OCI-LY7 (cell line): ENCODE data around the gene CRACDL. TPM values are rescaled to one million over a fixed set of nuclear protein-coding genes. Genes with fewer than 3 reads are reported as not detected.

ENCODE experiments used
- BruUV-seq: library from RNA; stranded (reverse); fragments of 400-500 nt; replicated peaks from 2 replicates; lab custom pipeline; 2021; lab: Mats Ljungman, UMichigan
- CTCF ChIA-PET: fragments of 300-600 bp; sonication (Branson Sonifier 250); formaldehyde crosslinking; loops from one replicate; lab custom pipeline; 2022; ENCODE audit warnings: antibody characterized with exemption; ENCODE audit not compliant: unreplicated experiment; lab: Charles Lee
- POLR2A ChIA-PET: fragments of 300-600 bp; sonication (Branson Sonifier 250); formaldehyde crosslinking; loops from one replicate; lab custom pipeline; 2022; ENCODE audit warnings: antibody characterized with exemption; lab: Charles Lee
- DNase-seq: peaks from one replicate; pipeline ENCODE4 v3.0.0-alpha.2; 2015; ENCODE audit warnings: low spot score
- H2AFZ ChIP-seq: fragments of 200-600 bp; sonication (generic), shearing (Covaris generic); 2 replicates; pipeline ENCODE4 v1.6.1; 2014; ENCODE audit warnings: mild to moderate bottlenecking, antibody characterized with exemption, low read length, moderate library complexity
- H3K27ac ChIP-seq: fragments of 200-600 bp; sonication (generic); 2 replicates; pipeline ENCODE4 v1.5.1; 2014; ENCODE audit warnings: mixed run types, low read depth, mild to moderate bottlenecking, moderate library complexity, low read length, inconsistent platforms; ENCODE audit not compliant: poor library complexity, severe bottlenecking
- H3K36me3 ChIP-seq: fragments of 200-600 bp; sonication (generic); 2 replicates; pipeline ENCODE4 v1.6.1; 2014; ENCODE audit warnings: mild to moderate bottlenecking, antibody characterized with exemption, low read length, moderate library complexity, mixed read lengths; ENCODE audit not compliant: insufficient read depth
- H3K4me1 ChIP-seq: fragments of 200-600 bp; sonication (generic); 2 replicates; pipeline ENCODE4 v1.5.1; 2014; ENCODE audit warnings: mild to moderate bottlenecking, low read length; ENCODE audit not compliant: insufficient read depth, poor library complexity, severe bottlenecking
- H3K4me2 ChIP-seq: fragments of 200-600 bp; sonication (generic); 2 replicates; pipeline ENCODE4 v1.6.1; 2014; ENCODE audit warnings: mild to moderate bottlenecking, low read length
- H3K4me3 ChIP-seq: fragments of 200-600 bp; sonication (generic); 2 replicates; pipeline ENCODE4 v1.5.1; 2014; ENCODE audit warnings: mild to moderate bottlenecking, low read depth, low read length; ENCODE audit not compliant: poor library complexity, severe bottlenecking
- H3K79me2 ChIP-seq: fragments of 200-600 bp; sonication (generic); 2 replicates; pipeline ENCODE4 v1.6.1; 2016; ENCODE audit warnings: low read depth, mild to moderate bottlenecking, low read length, moderate library complexity, mixed read lengths; ENCODE audit not compliant: insufficient read depth
- H3K9me2 ChIP-seq: fragments of 200-600 bp; sonication (generic); 2 replicates; pipeline ENCODE4 v1.6.1; 2016; ENCODE audit warnings: mild to moderate bottlenecking, low read length, mixed read lengths; ENCODE audit not compliant: insufficient read depth
- H3K9me3 ChIP-seq: fragments of 200-600 bp; sonication (generic); 2 replicates; pipeline ENCODE4 v1.6.1; 2014; ENCODE audit warnings: mild to moderate bottlenecking, mixed run types, low read length, mixed read lengths
- H4K20me1 ChIP-seq: fragments of 200-600 bp; sonication (generic); 2 replicates; pipeline ENCODE4 v1.6.1; 2014; ENCODE audit warnings: mild to moderate bottlenecking, antibody characterized with exemption, low read length, moderate library complexity, mixed read lengths; ENCODE audit not compliant: insufficient read depth
- EZH2phosphoT487 ChIP-seq: fragments of 200-600 bp; sonication (generic); IDR thresholded peaks from 2 replicates; pipeline ENCODE4 v1.6.1; 2018; ENCODE audit warnings: low read depth, borderline replicate concordance, mild to moderate bottlenecking, mixed run types, antibody characterized with exemption, low read length, moderate library complexity, mixed read lengths
- intact Hi-C: fragments of 100-400 bp; cut with micrococcal nuclease; formaldehyde crosslinking; loops from one replicate; pipeline ENCODE4 v1.10.0; 2022; ENCODE audit not compliant: unreplicated experiment
- total RNA-seq, 2 experiments: library from RNA; depleted of rRNA in 1 of 2; stranded (reverse); fragments of >200 nt in 1 of 2; shearing (Covaris generic) in 1 of 2; gene quantifications; 2 replicates each; pipeline ENCODE4 v1.2.3, GENCODE V29; 2014 to 2022
- TF ChIP-seq, protein P1 (sequence below): fragments of 200-600 bp; sonication (generic); conservative IDR thresholded peaks from 2 replicates; pipeline ENCODE4 v1.5.1; 2014; ENCODE audit warnings: mild to moderate bottlenecking, antibody characterized with exemption, low read length, moderate library complexity, mixed read lengths

Gene CRACDL
- total RNA-seq, 2 experiments from 2014 or later = 0.03 to 0.13 TPM

DNA sequence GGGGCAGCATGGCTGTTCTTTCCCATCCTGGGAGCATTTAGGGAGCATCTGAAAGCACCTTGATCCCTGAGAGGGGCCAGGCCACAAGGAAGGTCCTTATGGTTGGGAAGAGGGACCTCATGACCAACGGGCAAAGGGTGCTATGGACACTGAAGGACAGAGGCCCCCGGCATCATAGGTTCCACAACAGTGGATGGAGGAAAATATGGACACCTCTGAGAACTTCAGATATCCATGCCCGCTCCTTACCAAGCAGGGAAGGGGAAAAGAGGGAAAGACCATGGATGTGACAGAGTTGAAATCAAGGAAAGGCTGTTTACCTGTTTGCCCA is 111.0 kb downstream of the CRACDL start:
- H2AFZ ChIP-seq = peak overlapping the region; percentile 81
- no peak for DNase-seq
- TF ChIP-seq, protein P1, sequence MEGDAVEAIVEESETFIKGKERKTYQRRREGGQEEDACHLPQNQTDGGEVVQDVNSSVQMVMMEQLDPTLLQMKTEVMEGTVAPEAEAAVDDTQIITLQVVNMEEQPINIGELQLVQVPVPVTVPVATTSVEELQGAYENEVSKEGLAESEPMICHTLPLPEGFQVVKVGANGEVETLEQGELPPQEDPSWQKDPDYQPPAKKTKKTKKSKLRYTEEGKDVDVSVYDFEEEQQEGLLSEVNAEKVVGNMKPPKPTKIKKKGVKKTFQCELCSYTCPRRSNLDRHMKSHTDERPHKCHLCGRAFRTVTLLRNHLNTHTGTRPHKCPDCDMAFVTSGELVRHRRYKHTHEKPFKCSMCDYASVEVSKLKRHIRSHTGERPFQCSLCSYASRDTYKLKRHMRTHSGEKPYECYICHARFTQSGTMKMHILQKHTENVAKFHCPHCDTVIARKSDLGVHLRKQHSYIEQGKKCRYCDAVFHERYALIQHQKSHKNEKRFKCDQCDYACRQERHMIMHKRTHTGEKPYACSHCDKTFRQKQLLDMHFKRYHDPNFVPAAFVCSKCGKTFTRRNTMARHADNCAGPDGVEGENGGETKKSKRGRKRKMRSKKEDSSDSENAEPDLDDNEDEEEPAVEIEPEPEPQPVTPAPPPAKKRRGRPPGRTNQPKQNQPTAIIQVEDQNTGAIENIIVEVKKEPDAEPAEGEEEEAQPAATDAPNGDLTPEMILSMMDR = no peak
- no peak for TF ChIP-seq EZH2phosphoT487
- H3K9me2 ChIP-seq = no peaks in the 10 kb centered on the region
- H3K4me3 ChIP-seq = no peak overlapping the region
- POLR2A ChIA-PET = no interaction called here
- intact Hi-C loops = no loop called here
- peak overlapping the region; percentile 17; the same call in 1 of the 2 replicates for H3K4me2 ChIP-seq
- BruUV-seq = no TSS peak
- H3K79me2 ChIP-seq = no peaks in the 10 kb centered on the region
- no peaks in the 10 kb centered on the region for H4K20me1 ChIP-seq
- peaks cover 19% of the 10 kb centered on the region for H3K4me1 ChIP-seq
- no peaks in the 10 kb centered on the region for H3K36me3 ChIP-seq
- H3K9me3 ChIP-seq = no peaks in the 10 kb centered on the region
- CTCF ChIA-PET = no interaction called here
- no peak overlapping the region for H3K27ac ChIP-seq

- POLR2A ChIA-PET = interaction anchor here (1.1 kb wide), 1 partner anchor 39 kb away, joined by 4 read pairs; no protein-coding TSS in a partner anchor
- BruUV-seq = no TSS peak
- TF ChIP-seq, protein P1 = no peak
- no peak for TF ChIP-seq EZH2phosphoT487
These were observed 111.6 kb downstream of the CRACDL start for GRCh38 chr2:98824256-98825019.

More at GRCh38 chr2:98824256-98825019, 111.6 kb downstream of the CRACDL start:
- Histone ChIP-seq H4K20me1 (no peaks in the 10 kb centered on the region), H2AFZ (peak overlapping the region; percentile 81), H3K9me3 (no peaks in the 10 kb centered on the region), H3K4me3 (no peak overlapping the region), H3K4me1 (peaks cover 19% of the 10 kb centered on the region), H3K79me2 (no peaks in the 10 kb centered on the region), H3K9me2 (no peaks in the 10 kb centered on the region), H3K36me3 (no peaks in the 10 kb centered on the region), H3K27ac (no peak overlapping the region), H3K4me2 (peak overlapping the region; percentile 17; the same call in 1 of the 2 replicates)
- CTCF ChIA-PET = no interaction called here
- DNase-seq = peak; percentile 23
- intact Hi-C loops = no loop called here
